Neural progenitor cell (in vitro differentiated cells): Measurements from ENCODE around the gene KIT. TPM values are rescaled to one million over a fixed set of nuclear protein-coding genes. Genes with fewer than 3 reads are reported as not detected.

Source experiments
- DNase-seq: peaks from one replicate; pipeline ENCODE4 v3.0.0-alpha.2; 2016; ENCODE audit warnings: low spot score
- H2AFZ ChIP-seq: fragments of 200-600 bp; sonication (generic); replicated peaks from 2 replicates; pipeline ENCODE4 v1.6.1; 2016; ENCODE audit warnings: antibody characterized with exemption
- H3F3A ChIP-seq: fragments of 200-600 bp; sonication (generic); 2 replicates; pipeline ENCODE4 v1.6.1; 2016; ENCODE audit warnings: antibody characterized with exemption, low read depth
- H3K27ac ChIP-seq: fragments of 200-600 bp; sonication (generic); 2 replicates; pipeline ENCODE4 v1.5.1; 2016; ENCODE audit warnings: mild to moderate bottlenecking
- H3K27me3 ChIP-seq: fragments of 200-600 bp; sonication (generic); 2 replicates; pipeline ENCODE4 v1.6.1; 2016; ENCODE audit warnings: mild to moderate bottlenecking, moderate library complexity
- H3K36me3 ChIP-seq: fragments of 200-600 bp; sonication (generic); 2 replicates; pipeline ENCODE4 v1.5.1; 2016
- H3K4me1 ChIP-seq: fragments of 200-600 bp; sonication (generic); 2 replicates; pipeline ENCODE4 v1.6.1; 2016; ENCODE audit warnings: mixed run types
- H3K4me2 ChIP-seq: fragments of 200-600 bp; sonication (generic); 2 replicates; pipeline ENCODE4 v1.6.1; 2016
- H3K4me3 ChIP-seq: fragments of 200-600 bp; sonication (generic); 2 replicates; pipeline ENCODE4 v1.5.1; 2016
- H3K79me2 ChIP-seq: fragments of 200-600 bp; sonication (generic); 2 replicates; pipeline ENCODE4 v1.6.1; 2016; ENCODE audit warnings: low read depth
- H3K9ac ChIP-seq: fragments of 200-600 bp; sonication (generic); 2 replicates; pipeline ENCODE4 v1.6.1; 2016
- H3K9me3 ChIP-seq: fragments of 200-600 bp; sonication (generic); 2 replicates; pipeline ENCODE4 v1.5.1; 2016; ENCODE audit warnings: low read depth
- H4K20me1 ChIP-seq: fragments of 200-600 bp; sonication (generic); 2 replicates; pipeline ENCODE4 v1.6.1; 2016; ENCODE audit warnings: low read depth
- H3K27ac Mint-ChIP-seq: 3 replicates; pipeline ENCODE4 v1.8.0; 2021; ENCODE audit warnings: mixed read lengths
- H3K27me3 Mint-ChIP-seq: 2 replicates; pipeline ENCODE4 v1.8.0; 2022; ENCODE audit warnings: low read depth, mild to moderate bottlenecking, inconsistent platforms, moderate library complexity, mixed read lengths; ENCODE audit not compliant: insufficient read depth
- H3K36me3 Mint-ChIP-seq: 3 replicates; pipeline ENCODE4 v1.8.0; 2021; ENCODE audit warnings: mixed read lengths
- H3K4me1 Mint-ChIP-seq: 3 replicates; pipeline ENCODE4 v1.8.0; 2021; ENCODE audit warnings: mixed read lengths
- H3K4me3 Mint-ChIP-seq: 3 replicates; pipeline ENCODE4 v1.8.0; 2021; ENCODE audit warnings: mild to moderate bottlenecking, moderate library complexity, mixed read lengths
- H3K9me3 Mint-ChIP-seq: 3 replicates; pipeline ENCODE4 v1.8.0; 2020; ENCODE audit warnings: mixed read lengths
- EZH2 ChIP-seq: fragments of 200-600 bp; sonication (generic); IDR thresholded peaks from 2 replicates; pipeline ENCODE4 v1.6.1; 2017; ENCODE audit warnings: antibody characterized with exemption, mild to moderate bottlenecking, moderate library complexity
- EZH2phosphoT487 ChIP-seq: fragments of 200-600 bp; sonication (generic); IDR thresholded peaks from 2 replicates; pipeline ENCODE4 v1.6.1; 2017; ENCODE audit warnings: antibody characterized with exemption
- total RNA-seq: library from RNA; depleted of rRNA; stranded (reverse); fragments of >200 nt; gene quantifications from 2 replicates; pipeline ENCODE4 v1.2.3, GENCODE V29; 2015; ENCODE audit warnings: low replicate concordance
- TF ChIP-seq, protein P1 (sequence below): fragments of 200-600 bp; sonication (generic); IDR thresholded peaks from 2 replicates; pipeline ENCODE4 v1.5.1; 2017; ENCODE audit warnings: antibody characterized with exemption, mild to moderate bottlenecking

KIT gene
- total RNA-seq, 1 donor from 2014 or later = 4.6 TPM

DNA sequence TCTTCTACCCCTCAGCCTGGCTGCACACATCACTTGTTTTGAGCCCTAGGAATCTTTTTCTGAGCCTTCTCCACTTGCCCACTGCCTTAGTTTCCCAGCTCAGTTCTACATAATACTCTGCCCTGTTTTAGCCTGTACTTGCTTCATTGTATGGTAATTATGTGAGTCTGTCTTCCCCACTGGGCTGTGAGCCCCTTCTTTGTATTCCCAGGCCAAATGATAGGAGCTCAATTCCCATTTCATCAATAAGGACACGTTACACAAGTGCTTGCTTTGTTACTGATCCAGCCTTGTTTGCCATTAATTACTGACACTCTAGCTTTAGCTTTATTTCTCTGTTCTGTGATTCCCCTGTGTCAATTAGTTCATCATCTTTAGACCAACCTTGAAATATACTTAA is 28.1 kb downstream of the KIT start:
- no peaks in the 10 kb centered on the region for H3K79me2 ChIP-seq
- no peaks in the 10 kb centered on the region for H3K27me3 Mint-ChIP-seq
- H3K27ac Mint-ChIP-seq = no peak overlapping the region
- H3K9me3 ChIP-seq = no peaks in the 10 kb centered on the region
- H3K4me1 ChIP-seq = peaks cover 8% of the 10 kb centered on the region
- H3K4me2 ChIP-seq = no peak overlapping the region
- no peak overlapping the region for H3K9ac ChIP-seq
- H4K20me1 ChIP-seq = no peaks in the 10 kb centered on the region
- no peaks in the 10 kb centered on the region for H3K36me3 ChIP-seq
- H3K9me3 Mint-ChIP-seq = no peaks in the 10 kb centered on the region
- H3F3A ChIP-seq = no peaks in the 10 kb centered on the region
- no peak for DNase-seq
- H3K27ac ChIP-seq = no peak overlapping the region
- no peak overlapping the region for H3K4me3 ChIP-seq
- H3K4me1 Mint-ChIP-seq = peaks cover 6% of the 10 kb centered on the region
- no peak overlapping the region for H2AFZ ChIP-seq
- peaks cover 4% of the 10 kb centered on the region for H3K36me3 Mint-ChIP-seq
- peaks cover under 1% of the 10 kb centered on the region for H3K27me3 ChIP-seq
- H3K4me3 Mint-ChIP-seq = no peak overlapping the region
- TF ChIP-seq EZH2phosphoT487 = peak; percentile 72
- TF ChIP-seq, protein P1, sequence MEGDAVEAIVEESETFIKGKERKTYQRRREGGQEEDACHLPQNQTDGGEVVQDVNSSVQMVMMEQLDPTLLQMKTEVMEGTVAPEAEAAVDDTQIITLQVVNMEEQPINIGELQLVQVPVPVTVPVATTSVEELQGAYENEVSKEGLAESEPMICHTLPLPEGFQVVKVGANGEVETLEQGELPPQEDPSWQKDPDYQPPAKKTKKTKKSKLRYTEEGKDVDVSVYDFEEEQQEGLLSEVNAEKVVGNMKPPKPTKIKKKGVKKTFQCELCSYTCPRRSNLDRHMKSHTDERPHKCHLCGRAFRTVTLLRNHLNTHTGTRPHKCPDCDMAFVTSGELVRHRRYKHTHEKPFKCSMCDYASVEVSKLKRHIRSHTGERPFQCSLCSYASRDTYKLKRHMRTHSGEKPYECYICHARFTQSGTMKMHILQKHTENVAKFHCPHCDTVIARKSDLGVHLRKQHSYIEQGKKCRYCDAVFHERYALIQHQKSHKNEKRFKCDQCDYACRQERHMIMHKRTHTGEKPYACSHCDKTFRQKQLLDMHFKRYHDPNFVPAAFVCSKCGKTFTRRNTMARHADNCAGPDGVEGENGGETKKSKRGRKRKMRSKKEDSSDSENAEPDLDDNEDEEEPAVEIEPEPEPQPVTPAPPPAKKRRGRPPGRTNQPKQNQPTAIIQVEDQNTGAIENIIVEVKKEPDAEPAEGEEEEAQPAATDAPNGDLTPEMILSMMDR = no peak

DNA sequence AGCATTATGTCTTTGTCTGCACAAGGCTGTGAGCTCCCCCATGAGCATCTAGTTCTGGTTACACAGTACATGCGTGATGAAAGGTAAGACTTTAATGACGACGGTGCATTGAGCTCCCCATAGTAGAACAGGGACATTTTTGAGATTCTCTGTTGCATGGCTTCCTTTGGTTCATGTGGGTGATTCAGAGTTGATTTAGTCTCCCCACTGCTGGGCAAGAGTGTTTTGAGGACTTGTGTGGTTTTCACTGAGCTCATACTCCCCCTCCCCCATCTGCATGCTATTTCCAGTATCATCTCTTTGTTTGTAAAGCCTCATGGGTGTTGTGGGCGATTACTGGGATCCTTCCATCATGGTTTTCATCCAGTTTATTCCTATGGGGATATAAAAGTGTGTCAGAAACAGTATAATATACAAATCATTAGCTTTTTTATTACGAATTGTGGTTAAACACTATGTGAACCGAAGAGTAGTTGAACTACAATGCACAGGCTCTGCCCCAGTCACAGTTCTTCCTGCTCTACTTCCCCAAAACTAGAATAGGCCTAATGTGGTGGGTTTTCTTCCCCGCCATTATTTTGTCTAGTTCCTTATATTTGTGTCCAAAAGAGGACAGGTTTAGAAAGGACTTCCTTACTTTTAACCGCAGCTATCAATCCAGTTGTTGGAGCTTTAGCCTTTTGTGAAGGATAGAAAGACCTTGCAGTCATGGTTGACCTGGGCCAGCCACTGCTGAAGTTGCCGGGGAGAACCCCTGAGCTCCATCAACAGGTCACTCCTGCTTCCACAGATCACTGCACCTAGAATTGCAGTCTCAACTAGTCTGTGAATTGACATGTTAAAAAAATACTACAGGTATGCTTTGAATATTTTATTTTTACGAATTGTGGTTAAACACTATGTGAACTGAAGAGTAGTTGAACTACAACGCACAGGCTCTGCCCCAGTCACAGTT is 30.4 kb downstream of the KIT start:
- Histone ChIP-seq H3K79me2 (no peaks in the 10 kb centered on the region), H2AFZ (no peak overlapping the region), H3K4me1 (peaks cover 10% of the 10 kb centered on the region), H3K27ac (no peak overlapping the region), H3K4me2 (no peak overlapping the region), H4K20me1 (no peaks in the 10 kb centered on the region), H3F3A (no peaks in the 10 kb centered on the region), H3K4me3 (no peak overlapping the region), H3K36me3 (no peaks in the 10 kb centered on the region), H3K27me3 (peaks cover 4% of the 10 kb centered on the region), H3K9ac (no peak overlapping the region), H3K9me3 (no peaks in the 10 kb centered on the region)
- Mint-ChIP-seq H3K4me1 (peaks cover 4% of the 10 kb centered on the region), H3K36me3 (peaks cover 4% of the 10 kb centered on the region), H3K27me3 (no peaks in the 10 kb centered on the region), H3K4me3 (no peak overlapping the region), H3K9me3 (no peaks in the 10 kb centered on the region), H3K27ac (no peak overlapping the region)
- TF ChIP-seq EZH2phosphoT487 = no peak
- no peak for DNase-seq

DNA sequence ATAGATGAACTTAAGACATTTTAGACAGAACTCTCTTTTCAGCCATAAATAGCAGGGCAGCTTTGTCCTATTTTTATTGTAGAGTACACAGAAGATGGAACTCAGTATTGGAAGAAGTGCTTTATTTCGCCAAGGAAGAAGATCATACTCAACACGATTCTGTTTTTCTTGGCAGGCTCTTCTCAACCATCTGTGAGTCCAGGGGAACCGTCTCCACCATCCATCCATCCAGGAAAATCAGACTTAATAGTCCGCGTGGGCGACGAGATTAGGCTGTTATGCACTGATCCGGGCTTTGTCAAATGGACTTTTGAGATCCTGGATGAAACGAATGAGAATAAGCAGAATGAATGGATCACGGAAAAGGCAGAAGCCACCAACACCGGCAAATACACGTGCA is 37.6 kb downstream of the KIT start:
- Histone ChIP-seq H4K20me1 (no peaks in the 10 kb centered on the region), H3K27me3 (peaks cover 26% of the 10 kb centered on the region), H3K79me2 (no peaks in the 10 kb centered on the region), H3K4me3 (no peak overlapping the region), H2AFZ (no peak overlapping the region), H3F3A (no peaks in the 10 kb centered on the region), H3K9ac (no peak overlapping the region), H3K27ac (no peak overlapping the region), H3K4me1 (peaks cover 21% of the 10 kb centered on the region), H3K9me3 (no peaks in the 10 kb centered on the region), H3K36me3 (no peaks in the 10 kb centered on the region), H3K4me2 (no peak overlapping the region)
- Mint-ChIP-seq H3K36me3 (peaks cover 15% of the 10 kb centered on the region), H3K27me3 (no peaks in the 10 kb centered on the region), H3K4me3 (no peak overlapping the region), H3K27ac (no peak overlapping the region), H3K4me1 (peaks cover 6% of the 10 kb centered on the region), H3K9me3 (no peaks in the 10 kb centered on the region)
- no peak for TF ChIP-seq EZH2
- TF ChIP-seq, protein P1 = no peak
- TF ChIP-seq EZH2phosphoT487 = no peak
- DNase-seq = no peak

DNA sequence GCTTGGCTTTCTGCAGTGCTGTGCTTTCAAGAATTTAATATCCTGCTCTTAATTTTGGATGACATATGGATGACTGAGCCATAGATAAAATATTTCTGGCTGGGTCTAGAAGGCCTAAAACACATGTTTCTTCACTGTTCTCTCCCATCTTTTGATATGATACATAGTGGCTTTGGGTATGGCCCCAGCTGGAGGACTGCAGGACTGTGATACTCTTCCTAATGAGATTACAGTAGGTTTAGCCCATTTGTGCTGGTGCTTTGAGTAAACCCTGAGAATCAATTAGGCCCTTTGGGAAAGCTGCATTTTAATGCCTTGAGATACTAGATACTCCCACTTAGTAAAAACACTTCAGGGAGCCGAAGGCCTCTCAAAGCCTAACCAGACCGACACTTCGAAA is 38.0 kb downstream of the KIT start:
- Mint-ChIP-seq H3K27ac (no peak overlapping the region), H3K4me3 (no peak overlapping the region)

More for the DNA sequence above, 38.0 kb downstream of the KIT start:
- H3K79me2 ChIP-seq = no peaks in the 10 kb centered on the region
- H3K4me2 ChIP-seq = peak overlapping the region; percentile 10
- peak; percentile 46 for DNase-seq
- H3K4me1 ChIP-seq = peaks cover 21% of the 10 kb centered on the region
- Mint-ChIP-seq H3K36me3 (peaks cover 15% of the 10 kb centered on the region), H3K27me3 (no peaks in the 10 kb centered on the region), H3K4me1 (peaks cover 6% of the 10 kb centered on the region), H3K9me3 (no peaks in the 10 kb centered on the region)
- no peak overlapping the region for H3K27ac ChIP-seq
- no peaks in the 10 kb centered on the region for H3K9me3 ChIP-seq
- no peak overlapping the region for H2AFZ ChIP-seq
- TF ChIP-seq EZH2phosphoT487 (peak; percentile 78), EZH2 (no peak)
- TF ChIP-seq, protein P1 = no peak
- H3K27me3 ChIP-seq = peaks cover 26% of the 10 kb centered on the region
- no peak overlapping the region for H3K9ac ChIP-seq
- no peaks in the 10 kb centered on the region for H3F3A ChIP-seq
- no peak overlapping the region for H3K4me3 ChIP-seq
- no peaks in the 10 kb centered on the region for H4K20me1 ChIP-seq
- H3K36me3 ChIP-seq = no peaks in the 10 kb centered on the region
